Neural cell (in vitro differentiated cells): ENCODE data around the gene POLR2H. TPM values are rescaled to one million over a fixed set of nuclear protein-coding genes. Genes with fewer than 3 reads are reported as not detected.

Source experiments
- H2AFZ ChIP-seq: fragments of 200-600, 300-800 bp; sonication (generic), shearing (Covaris generic); 2 replicates; pipeline ENCODE4 v1.6.0; 2014; ENCODE audit warnings: low read depth, mild to moderate bottlenecking, antibody characterized with exemption, low read length, moderate library complexity
- H3F3A ChIP-seq: fragments of 200-600 bp; shearing (Covaris generic); 2 replicates; pipeline ENCODE4 v1.6.1; 2016; ENCODE audit warnings: mild to moderate bottlenecking, moderate library complexity, mixed read lengths, antibody characterized with exemption, low read length; ENCODE audit not compliant: insufficient read depth, poor library complexity, severe bottlenecking
- H3K27ac ChIP-seq: fragments of 200-600, 300-800 bp; sonication (generic), shearing (Covaris generic); 2 replicates; pipeline ENCODE4 v1.5.1; 2014; ENCODE audit warnings: mild to moderate bottlenecking, low read length, moderate library complexity
- H3K27me3 ChIP-seq: fragments of 300-800, 200-600 bp; sonication (generic), shearing (Covaris generic); 2 replicates; pipeline ENCODE4 v1.6.0; 2014; ENCODE audit warnings: mild to moderate bottlenecking, low read depth, low read length, moderate library complexity; ENCODE audit not compliant: insufficient read depth
- H3K36me3 ChIP-seq: fragments of 300-800, 200-600 bp; sonication (generic), shearing (Covaris generic); 2 replicates; pipeline ENCODE4 v1.5.1; 2014; ENCODE audit warnings: mild to moderate bottlenecking, antibody characterized with exemption, low read length, moderate library complexity; ENCODE audit not compliant: insufficient read depth
- H3K4me2 ChIP-seq: fragments of 300-800, 200-600 bp; sonication (generic), shearing (Covaris generic); 2 replicates; pipeline ENCODE4 v1.6.0; 2014; ENCODE audit warnings: mild to moderate bottlenecking, low read length
- H3K4me3 ChIP-seq: fragments of 300-800, 200-600 bp; sonication (generic), shearing (Covaris generic); 2 replicates; pipeline ENCODE4 v1.5.1; 2014; ENCODE audit warnings: mild to moderate bottlenecking, low read length, moderate library complexity
- H3K79me2 ChIP-seq: fragments of 200-600 bp; shearing (Covaris generic); replicated peaks from 2 replicates; pipeline ENCODE4 v1.6.0; 2014; ENCODE audit warnings: mild to moderate bottlenecking, low read length, moderate library complexity; ENCODE audit not compliant: insufficient read depth
- H3K9ac ChIP-seq: fragments of 300-800, 200-600 bp; sonication (generic), shearing (Covaris generic); 2 replicates; pipeline ENCODE4 v1.6.1; 2016; ENCODE audit warnings: mild to moderate bottlenecking, low read length, mixed read lengths
- H3K9me2 ChIP-seq: fragments of 200-600 bp; shearing (Covaris generic); 2 replicates; pipeline ENCODE4 v1.6.1; 2016; ENCODE audit warnings: mild to moderate bottlenecking, low read length, mixed read lengths; ENCODE audit not compliant: insufficient read depth
- H3K9me3 ChIP-seq: fragments of 200-600, 300-800 bp; sonication (generic), shearing (Covaris generic); 2 replicates; pipeline ENCODE4 v1.6.1; 2016; ENCODE audit warnings: mild to moderate bottlenecking, mixed run types, low read length, moderate library complexity, mixed read lengths
- H4K20me1 ChIP-seq: fragments of 200-600 bp; shearing (Covaris generic); 2 replicates; pipeline ENCODE4 v1.6.1; 2016; ENCODE audit warnings: mild to moderate bottlenecking, mixed run types; ENCODE audit not compliant: insufficient read depth
- EP300 ChIP-seq: fragments of 450-650 bp; conservative IDR thresholded peaks from 2 replicates; pipeline ENCODE4 v1.6.1; 2014; ENCODE audit warnings: antibody characterized with exemption, mild to moderate bottlenecking, moderate library complexity; ENCODE audit not compliant: poor library complexity, severe bottlenecking
- EZH2 ChIP-seq: fragments of 200-600, 300-800 bp; shearing (Covaris generic), sonication (generic); IDR thresholded peaks from 2 replicates; pipeline ENCODE4 v1.6.1; 2014; ENCODE audit warnings: antibody characterized with exemption, low read length, borderline replicate concordance, mild to moderate bottlenecking; ENCODE audit not compliant: insufficient read depth, poor library complexity, severe bottlenecking
- MXI1 ChIP-seq: fragments of 450-650 bp; conservative IDR thresholded peaks from 2 replicates; pipeline ENCODE4 v1.6.1; 2014; ENCODE audit warnings: antibody characterized with exemption, mild to moderate bottlenecking; ENCODE audit not compliant: poor library complexity, severe bottlenecking
- POLR2AphosphoS5 ChIP-seq: IDR thresholded peaks from 2 replicates; pipeline ENCODE4 v1.6.1; 2012
- RAD21 ChIP-seq: fragments of 450-650 bp; conservative IDR thresholded peaks from 2 replicates; pipeline ENCODE4 v1.6.1; 2014; ENCODE audit warnings: antibody characterized with exemption, mild to moderate bottlenecking, moderate library complexity
- SMC3 ChIP-seq: fragments of 450-650 bp; conservative IDR thresholded peaks from 2 replicates; pipeline ENCODE4 v1.6.1; 2014; ENCODE audit warnings: antibody characterized with exemption, mild to moderate bottlenecking, moderate library complexity; ENCODE audit not compliant: poor library complexity
- TAF1 ChIP-seq: IDR thresholded peaks from 2 replicates; pipeline ENCODE4 v1.6.1; 2012; ENCODE audit warnings: low read depth
- polyA plus RNA-seq: library from polyadenylated mRNA; depleted of rRNA; stranded (reverse); fragments of >200 nt; gene quantifications from 2 replicates; pipeline ENCODE4 v1.2.3, GENCODE V29; 2014
- TF ChIP-seq, protein P1 (sequence below): IDR thresholded peaks from 2 replicates; pipeline ENCODE4 v1.6.1; 2012; ENCODE audit warnings: borderline replicate concordance
- TF ChIP-seq, protein P2 (sequence below): fragments of 450-650 bp; IDR thresholded peaks from 2 replicates; pipeline ENCODE4 v1.5.1; 2014; ENCODE audit warnings: antibody characterized with exemption, mild to moderate bottlenecking, moderate library complexity; ENCODE audit not compliant: poor library complexity, severe bottlenecking

The POLR2H gene
- polyA plus RNA-seq, 1 donor from 2014 or later, result 185 TPM

DNA sequence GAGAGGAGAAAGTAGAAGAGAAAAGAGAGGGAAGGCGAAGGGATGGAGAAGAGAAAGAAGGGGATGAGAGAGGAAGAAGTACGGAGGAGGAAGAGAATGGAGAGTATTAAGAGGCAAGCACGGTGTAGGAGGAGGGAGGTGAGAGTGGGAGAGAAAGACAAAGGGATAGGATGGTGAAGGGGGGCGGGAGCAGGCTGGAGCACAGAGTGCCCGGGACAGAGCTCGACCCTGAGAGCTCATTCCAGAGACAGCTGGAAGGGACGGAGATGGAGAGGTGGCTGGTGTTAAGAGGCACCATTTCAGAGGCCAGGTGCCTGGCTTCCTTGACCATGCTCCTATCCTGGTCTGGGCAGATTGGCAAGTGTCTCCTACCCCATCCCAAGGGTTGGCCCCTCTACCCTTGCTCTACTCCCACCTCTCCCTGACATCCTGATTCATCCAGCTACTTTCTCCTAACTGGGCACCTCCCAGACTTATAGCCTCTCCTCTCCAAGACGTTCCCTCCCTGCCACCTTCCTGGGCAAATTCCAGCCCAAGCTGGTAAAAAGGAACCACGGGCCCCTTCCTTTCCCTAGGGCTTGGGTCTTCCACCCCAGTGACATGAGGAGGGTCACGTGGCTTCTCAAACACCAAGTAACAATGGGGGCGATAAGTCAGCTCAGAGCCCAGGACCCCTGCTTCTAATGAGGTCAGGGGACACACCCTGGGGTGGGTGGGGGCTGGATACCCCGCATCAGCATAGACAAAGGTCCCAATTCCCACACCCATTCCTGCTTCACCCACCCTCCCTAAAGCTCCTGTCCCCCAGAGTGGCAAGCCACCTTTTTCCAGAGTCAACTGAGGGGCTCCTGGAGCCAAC lies 1.2 kb upstream of the POLR2H start:
- peak overlapping the region; percentile 90 for H3K9ac ChIP-seq
- H4K20me1 ChIP-seq, result no peaks in the 10 kb centered on the region
- TF ChIP-seq POLR2AphosphoS5 (no peak), MXI1 (no peak), RAD21 (no peak), EZH2 (no peak), TAF1 (no peak), SMC3 (no peak), EP300 (no peak)
- TF ChIP-seq, protein P1, sequence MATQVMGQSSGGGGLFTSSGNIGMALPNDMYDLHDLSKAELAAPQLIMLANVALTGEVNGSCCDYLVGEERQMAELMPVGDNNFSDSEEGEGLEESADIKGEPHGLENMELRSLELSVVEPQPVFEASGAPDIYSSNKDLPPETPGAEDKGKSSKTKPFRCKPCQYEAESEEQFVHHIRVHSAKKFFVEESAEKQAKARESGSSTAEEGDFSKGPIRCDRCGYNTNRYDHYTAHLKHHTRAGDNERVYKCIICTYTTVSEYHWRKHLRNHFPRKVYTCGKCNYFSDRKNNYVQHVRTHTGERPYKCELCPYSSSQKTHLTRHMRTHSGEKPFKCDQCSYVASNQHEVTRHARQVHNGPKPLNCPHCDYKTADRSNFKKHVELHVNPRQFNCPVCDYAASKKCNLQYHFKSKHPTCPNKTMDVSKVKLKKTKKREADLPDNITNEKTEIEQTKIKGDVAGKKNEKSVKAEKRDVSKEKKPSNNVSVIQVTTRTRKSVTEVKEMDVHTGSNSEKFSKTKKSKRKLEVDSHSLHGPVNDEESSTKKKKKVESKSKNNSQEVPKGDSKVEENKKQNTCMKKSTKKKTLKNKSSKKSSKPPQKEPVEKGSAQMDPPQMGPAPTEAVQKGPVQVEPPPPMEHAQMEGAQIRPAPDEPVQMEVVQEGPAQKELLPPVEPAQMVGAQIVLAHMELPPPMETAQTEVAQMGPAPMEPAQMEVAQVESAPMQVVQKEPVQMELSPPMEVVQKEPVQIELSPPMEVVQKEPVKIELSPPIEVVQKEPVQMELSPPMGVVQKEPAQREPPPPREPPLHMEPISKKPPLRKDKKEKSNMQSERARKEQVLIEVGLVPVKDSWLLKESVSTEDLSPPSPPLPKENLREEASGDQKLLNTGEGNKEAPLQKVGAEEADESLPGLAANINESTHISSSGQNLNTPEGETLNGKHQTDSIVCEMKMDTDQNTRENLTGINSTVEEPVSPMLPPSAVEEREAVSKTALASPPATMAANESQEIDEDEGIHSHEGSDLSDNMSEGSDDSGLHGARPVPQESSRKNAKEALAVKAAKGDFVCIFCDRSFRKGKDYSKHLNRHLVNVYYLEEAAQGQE, result no peak
- TF ChIP-seq, protein P2, sequence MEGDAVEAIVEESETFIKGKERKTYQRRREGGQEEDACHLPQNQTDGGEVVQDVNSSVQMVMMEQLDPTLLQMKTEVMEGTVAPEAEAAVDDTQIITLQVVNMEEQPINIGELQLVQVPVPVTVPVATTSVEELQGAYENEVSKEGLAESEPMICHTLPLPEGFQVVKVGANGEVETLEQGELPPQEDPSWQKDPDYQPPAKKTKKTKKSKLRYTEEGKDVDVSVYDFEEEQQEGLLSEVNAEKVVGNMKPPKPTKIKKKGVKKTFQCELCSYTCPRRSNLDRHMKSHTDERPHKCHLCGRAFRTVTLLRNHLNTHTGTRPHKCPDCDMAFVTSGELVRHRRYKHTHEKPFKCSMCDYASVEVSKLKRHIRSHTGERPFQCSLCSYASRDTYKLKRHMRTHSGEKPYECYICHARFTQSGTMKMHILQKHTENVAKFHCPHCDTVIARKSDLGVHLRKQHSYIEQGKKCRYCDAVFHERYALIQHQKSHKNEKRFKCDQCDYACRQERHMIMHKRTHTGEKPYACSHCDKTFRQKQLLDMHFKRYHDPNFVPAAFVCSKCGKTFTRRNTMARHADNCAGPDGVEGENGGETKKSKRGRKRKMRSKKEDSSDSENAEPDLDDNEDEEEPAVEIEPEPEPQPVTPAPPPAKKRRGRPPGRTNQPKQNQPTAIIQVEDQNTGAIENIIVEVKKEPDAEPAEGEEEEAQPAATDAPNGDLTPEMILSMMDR, result no peak
- H3K4me2 ChIP-seq, result peak overlapping the region; percentile 82
- no peaks in the 10 kb centered on the region for H3K9me2 ChIP-seq
- peaks cover 16% of the 10 kb centered on the region for H3K79me2 ChIP-seq
- peak overlapping the region; percentile 70 for H3K4me3 ChIP-seq
- H3K36me3 ChIP-seq, result no peaks in the 10 kb centered on the region
- H3K27ac ChIP-seq, result no peak overlapping the region
- H3K9me3 ChIP-seq, result no peaks in the 10 kb centered on the region
- H3K27me3 ChIP-seq, result no peaks in the 10 kb centered on the region
- no peak overlapping the region for H2AFZ ChIP-seq
- H3F3A ChIP-seq, result no peaks in the 10 kb centered on the region

DNA sequence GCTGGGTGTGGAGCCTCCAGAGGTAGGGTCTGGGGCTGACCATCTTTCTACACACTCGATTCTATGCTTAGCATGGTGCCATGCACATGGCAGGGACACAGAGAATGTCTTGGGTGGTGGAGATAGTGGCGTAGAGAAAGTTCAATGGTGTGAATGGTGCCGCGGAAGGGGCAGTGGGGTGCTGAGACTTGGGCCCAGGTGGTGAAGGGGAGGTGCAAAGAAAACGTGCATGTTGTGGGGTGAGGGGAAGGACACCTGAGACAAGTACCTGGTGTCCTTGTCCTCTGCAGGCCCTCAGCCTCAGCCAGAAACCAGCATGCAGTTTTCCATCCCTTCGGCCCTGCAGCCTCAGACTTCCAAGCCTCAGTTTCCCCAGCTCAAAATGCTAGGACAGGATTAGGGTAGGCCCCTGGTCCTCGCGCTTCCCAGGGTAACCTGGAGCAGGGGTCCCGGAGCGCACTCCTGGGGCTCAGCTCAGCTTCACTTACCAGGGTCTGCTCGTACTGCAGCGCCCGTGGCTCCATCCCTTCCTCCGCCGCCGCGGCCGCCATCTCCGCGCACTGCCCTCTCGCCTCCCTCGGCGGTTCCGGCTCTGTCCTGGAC lies 480 bp upstream of the POLR2H start:
- no peaks in the 10 kb centered on the region for H3F3A ChIP-seq
- H3K27me3 ChIP-seq, result no peaks in the 10 kb centered on the region
- H3K79me2 ChIP-seq, result peaks cover 16% of the 10 kb centered on the region
- peak overlapping the region; percentile 70 for H3K4me3 ChIP-seq
- TF ChIP-seq, protein P1, result peak; percentile 35
- TF ChIP-seq EP300 (no peak), RAD21 (no peak)
- H4K20me1 ChIP-seq, result no peaks in the 10 kb centered on the region
- peak overlapping the region; percentile 90 for H3K9ac ChIP-seq
- H2AFZ ChIP-seq, result peak overlapping the region; percentile 8
- no peaks in the 10 kb centered on the region for H3K9me3 ChIP-seq
- H3K9me2 ChIP-seq, result no peaks in the 10 kb centered on the region
- peak overlapping the region; percentile 82 for H3K4me2 ChIP-seq
- H3K36me3 ChIP-seq, result no peaks in the 10 kb centered on the region
- no peak overlapping the region for H3K27ac ChIP-seq
